HG03108 (cell line): ENCODE measurements around the gene SH2D4B.
A peak's percentile ranks its signal among the peaks of the same experiment; 100 is the strongest.

Experiments used
- ATAC-seq: cut with Tn5 transposase; IDR thresholded peaks from one replicate; pipeline ENCODE4 v1.9.1; 2021; ENCODE audit warnings: moderate library complexity; ENCODE audit not compliant: unreplicated experiment

The SH2D4B gene

DNA sequence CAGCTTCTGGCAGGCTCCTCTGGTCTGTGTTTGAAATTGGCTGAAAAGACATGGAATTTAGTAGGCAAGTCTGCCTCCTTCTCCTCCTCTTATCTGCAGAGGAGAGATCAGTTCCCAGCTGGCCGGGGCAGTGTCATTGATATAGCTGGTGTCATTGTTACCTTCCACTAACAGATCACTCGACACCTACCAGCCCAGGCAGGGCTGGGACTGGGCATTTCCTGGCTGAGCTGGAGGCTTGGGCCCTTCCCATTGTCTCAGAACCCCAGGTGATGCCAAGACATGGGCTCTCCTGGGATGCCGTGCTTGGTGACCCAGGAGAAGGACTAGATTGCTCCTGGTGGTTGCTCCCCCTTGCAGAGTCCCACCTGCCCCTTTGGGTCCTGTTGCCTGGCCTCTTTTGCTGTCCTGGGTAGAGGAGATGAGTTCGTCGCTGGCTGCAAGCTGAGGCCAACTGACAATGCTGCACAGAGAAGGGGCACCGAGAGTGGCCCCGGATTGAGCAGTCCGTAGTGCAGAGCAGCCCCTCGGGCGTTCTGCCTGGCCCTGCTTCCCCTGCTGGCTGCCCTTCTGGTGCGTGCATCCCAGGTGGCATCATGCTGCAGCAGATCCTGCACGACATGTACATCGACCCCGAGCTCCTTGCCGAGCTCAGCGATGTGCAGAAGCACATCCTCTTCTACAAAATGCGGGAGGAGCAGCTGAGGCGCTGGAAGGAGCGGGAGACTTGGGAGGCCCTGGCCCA, at the start of gene SH2D4B:
TSS of gene SH2D4B (plus strand) at position 167 of the 745 bp plus-strand sequence. CDS start at position 597, 430 bp downstream.
- no peak for ATAC-seq

DNA sequence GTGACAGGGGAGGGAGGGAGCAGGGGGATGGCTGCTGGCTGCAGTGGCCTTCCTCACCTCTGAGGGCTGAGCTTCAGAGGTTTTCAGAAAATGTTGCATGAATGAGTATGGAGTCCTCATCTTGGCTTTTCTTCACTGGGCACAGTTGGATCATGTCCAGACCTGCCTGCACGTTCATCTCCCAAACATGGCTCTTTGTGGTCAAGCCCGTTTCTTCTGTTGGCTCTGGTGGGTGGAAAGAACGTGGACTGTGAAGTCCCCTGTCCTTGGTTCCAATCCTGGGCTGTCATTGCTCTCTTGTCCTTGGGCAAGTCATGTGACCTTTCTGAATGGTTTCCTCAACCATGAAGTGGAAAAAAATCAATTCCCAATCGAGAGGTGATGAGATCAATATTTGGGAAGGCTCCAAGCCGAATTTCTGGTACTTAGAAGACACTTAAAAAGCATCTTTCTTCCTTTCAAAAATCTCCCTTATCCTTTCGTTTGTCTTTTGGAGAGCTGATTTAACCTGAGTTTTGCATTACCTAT, 49.1 kb upstream of the SH2D4B start:
- ATAC-seq = no peak

DNA sequence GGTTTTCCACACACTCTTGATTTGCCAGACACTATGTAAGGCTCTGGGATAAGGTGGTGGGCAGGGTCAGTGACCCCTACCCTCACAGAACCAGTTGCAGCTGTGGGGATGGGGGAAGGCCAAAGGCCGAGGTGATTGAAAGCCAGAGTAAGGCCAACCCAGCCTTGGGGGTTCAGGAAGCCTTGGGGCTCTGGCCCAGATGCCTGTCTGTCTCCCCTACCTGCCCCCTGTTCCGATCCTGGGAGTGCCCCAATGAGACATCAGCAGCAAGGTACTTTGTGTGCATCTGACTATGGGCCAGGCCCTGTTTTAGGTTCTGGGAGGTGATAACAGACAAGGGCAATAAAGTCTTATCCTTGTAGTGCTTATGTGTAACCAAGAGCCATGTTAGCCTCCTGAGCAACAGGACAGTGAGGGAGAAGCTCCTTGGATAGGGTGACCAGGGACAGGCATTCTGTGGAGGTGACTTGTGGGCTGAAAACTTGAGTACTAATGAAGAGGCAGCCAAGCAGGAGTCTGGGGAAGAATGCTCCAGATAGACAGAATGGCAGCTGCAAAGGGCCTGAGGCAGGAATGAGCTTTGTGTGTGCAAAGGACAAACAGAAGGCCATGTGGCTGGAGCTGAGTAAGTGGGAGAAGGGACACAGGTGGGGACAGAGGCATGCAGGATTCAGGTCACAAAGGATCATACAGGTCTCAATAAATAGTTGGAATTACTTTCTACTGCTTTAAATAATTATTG, 48.2 kb upstream of the SH2D4B start:
- ATAC-seq = no peak

DNA sequence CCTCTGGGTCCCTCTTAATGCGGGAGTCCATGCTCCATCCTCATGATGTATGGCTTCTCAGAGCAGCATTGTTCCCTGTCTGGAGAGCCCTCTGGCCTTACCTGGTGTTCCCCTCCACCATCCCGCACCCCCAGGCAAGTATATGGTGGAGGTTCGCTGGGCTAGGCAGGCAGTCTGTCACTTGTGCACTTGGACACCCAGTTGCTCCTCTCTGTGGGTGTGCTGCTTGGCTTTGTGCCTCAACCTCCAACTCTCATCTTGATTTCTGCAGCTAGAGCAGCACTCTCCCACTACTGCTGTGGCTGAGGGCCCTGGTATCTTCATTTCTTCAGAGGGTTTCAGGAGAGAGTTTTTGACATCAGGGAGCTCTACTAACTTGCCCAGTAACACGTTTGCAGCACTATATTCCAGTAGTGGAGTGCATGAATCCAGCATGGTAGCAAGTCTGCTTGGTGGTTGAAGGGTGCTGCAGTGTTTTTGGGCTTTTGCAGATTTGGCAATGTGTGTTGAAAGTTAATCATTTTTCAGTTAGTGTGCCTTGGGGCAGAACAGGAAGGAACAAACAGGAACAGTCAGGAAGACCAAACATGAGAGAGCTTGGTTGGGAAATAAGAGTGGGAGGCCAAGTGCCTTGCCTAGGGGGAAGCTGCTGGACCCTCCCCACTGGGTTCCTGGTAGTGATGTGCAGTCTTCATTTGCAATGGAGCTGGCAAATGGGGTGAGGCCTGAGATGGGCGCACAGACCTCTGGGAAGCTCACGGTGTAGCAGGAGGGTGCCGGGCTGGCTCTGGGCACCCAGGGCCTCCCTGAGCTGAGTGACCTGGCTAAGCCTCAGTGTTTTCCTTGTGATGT, 46.2 kb upstream of the SH2D4B start:
- ATAC-seq = no peak

DNA sequence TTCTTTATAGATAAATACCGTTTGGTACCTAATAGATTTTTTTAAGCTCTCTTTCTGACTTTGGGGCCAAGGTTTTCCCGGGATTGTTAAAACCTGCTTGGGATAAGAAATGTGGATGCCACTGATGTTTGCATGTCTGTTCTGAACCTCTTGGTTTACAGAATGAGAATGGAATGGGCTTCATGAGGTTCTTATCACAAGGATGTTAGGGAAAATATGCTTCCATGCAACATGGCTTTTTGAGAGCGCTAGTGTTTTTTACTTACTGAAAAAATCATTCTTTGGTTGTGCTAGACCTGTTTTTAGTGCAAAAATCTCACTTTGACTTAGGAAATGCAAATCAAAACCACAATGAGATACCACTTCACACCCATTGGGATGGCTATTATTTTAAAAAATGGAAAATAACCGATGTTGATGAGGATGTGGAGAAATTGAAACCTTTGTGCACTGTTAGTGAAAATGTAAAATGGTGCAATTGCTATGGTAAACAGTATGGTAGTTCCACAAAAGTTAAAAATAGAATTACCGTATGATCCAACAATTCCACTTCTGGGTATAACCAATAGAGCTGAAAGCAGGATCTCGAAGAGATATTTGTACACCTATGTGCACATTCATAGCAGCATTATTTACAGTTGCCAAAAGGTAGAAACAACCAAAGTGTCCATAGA, 44.7 kb upstream of the SH2D4B start:
- ATAC-seq = peak; percentile 26

DNA sequence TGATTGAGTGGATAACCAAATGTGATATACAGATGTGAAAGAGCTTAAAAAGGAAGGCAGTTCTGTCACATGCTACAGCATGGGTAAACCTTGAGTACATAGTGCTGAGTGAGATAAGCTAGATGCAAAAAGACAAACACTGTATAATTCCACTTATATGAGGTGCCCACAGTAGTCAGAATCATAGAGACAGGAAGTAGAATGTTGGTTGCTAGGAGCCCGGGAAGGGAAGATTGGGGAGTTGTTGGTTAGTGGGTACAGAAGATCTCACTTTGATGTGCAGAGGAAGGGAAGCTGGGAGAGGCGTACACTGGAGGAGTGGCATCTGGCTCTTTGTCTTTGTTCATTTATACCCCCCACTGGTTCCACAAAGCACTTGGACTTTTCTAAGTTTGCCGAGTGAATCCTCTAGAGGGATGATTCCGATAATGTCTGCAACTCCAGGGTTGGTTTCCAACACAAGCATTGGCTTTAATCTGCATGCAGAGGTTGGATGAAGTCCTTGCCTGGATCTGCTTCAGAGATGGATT, 44.1 kb upstream of the SH2D4B start:
- peak; percentile 32 for ATAC-seq

DNA sequence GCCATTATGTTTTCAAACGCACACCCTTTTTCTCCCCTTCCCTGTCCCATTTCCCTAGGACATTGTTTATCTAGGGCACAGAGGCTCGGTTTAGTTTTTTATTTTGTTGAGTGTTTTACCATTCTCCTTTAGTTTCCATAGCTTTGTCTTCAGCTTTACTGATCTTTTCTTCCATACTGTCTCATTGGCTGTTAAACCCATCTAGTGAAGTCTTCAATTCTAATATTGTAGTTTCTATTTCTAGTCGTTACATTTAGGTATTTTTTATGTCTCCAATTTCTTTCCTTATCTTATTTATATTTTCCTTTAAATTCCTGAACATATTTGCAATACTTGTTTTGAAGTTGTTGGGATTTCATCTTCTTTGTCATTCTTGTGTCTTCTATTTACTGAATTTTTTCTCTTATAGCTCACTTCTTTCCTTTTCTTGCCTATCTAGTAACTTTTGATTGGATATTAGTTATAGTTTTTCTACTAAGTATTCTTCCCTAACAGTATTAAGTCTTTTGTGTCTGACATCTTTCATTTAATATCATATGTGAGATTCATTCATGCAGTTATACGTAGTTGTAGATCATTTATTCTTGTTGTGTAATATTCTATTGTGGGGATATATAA, 41.0 kb upstream of the SH2D4B start:
- no peak for ATAC-seq

DNA sequence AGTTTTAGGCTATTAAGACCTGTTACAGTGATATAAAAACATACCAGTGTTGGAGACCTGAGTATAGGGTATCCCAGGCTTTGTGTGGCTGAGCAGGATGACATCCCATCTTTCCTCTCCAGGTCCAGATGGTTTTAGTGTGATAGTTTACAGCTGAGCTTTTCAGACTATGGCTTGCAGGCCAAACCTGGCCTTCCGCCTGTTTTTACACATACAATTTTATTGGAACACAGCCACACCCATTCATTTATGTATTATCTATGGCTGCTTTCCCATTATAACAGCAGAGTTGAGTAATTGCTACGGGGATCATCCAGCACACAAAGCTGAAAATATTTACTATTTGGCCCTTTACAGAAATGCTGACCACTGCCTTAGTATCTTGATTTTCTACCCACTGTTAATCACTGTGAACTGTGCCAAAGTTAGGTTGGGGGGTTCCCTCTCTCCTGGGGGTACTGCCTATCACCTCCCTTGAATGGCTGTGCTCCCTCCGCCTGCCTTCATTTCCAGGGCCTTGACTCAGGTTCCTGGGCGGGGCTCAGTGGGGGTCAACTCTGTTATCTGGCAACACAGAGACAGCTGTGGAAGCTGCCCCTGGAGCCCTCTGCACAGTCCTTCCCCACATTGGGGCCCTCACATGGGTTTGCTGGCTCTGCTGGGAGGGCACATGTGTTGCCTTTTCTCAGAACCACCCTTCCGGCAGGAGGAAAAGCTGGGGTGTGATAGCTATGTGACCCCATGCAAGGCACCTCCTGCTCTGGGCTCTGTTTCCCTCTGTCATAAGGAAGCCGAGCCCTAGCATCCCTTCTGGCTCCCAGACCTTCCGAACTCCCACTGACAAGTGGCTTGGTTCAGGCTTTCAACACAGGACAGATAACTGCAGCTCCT, 40.3 kb upstream of the SH2D4B start:
- no peak for ATAC-seq

DNA sequence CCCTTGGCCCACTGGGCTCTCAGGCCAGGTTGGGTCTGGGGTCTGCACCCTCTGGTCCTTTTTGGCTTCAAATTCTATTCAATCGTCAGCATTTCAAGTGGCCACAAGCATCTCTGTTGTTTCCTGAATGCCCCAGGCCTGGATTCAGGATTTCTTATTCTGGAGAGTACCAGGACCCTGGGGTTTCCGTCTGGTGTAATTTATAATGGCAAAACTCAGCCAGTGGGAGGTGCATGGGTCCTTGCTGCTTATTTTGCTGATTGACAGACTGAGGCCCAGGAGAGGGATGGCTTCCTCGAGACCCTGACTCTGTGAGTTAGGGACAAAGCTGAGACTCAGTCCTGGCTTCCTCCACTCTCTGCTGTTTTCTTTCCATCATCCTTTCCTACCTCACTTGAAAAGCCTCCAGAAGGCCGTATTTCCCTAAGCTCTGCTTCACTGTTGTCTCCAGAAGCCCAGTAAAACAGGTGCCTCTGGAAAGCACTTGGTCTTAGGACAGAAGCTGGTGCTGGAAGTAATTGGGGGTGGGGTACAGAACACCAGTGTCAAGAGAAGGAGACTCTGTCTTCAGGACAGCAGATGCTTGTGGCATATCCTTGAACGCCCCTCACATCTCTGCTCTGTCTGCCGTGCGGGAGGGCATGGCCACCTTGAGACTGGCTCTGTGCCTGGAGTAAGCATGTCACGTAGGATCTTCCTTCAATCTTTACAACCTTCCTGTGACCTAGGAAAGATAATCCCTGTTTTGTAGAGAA, 39.4 kb upstream of the SH2D4B start:
- ATAC-seq = no peak

DNA sequence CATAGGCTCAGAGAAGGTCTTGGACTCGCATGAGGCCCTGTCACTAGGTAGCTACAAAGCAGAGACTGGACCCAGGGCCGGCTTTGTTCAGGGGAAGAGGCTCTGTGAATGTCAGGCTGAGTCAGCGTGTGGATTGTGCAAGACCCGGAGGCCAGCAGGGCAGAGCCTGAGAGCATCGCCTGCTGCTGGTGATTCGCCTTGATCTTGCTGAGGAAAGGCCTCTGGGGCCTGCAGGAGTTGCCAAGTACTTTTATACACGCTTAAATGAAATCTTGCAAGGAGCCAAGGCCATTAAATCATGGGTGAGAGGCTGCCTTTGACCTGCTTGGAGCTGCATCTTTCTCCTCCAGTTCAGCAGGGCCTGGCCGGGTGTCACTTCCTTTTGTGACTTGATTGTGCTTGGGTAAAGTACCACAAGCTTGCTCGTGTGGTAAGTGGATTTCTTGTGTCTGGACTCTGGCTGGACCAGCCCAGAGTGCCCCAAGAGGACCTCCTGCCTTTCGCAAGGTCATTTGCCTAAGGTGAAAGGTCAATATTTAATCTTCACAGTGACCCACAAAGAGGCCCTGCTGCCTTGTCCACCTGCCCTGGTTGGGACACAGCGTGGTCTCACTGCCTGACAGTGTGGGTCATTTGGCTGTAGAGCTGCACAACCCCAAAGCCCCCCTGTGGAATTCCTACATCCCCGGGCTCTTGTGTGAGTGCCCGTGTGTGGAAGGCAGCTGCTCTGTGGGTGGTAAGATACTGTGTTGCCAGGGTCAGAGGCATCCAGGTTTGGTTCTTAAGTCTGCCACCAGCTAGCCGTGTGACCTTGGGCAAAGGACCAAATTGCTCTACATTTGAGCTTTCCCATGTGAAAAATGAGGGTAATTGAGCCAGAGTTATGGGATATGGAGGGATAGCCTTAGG, 38.6 kb upstream of the SH2D4B start:
- ATAC-seq = no peak

DNA sequence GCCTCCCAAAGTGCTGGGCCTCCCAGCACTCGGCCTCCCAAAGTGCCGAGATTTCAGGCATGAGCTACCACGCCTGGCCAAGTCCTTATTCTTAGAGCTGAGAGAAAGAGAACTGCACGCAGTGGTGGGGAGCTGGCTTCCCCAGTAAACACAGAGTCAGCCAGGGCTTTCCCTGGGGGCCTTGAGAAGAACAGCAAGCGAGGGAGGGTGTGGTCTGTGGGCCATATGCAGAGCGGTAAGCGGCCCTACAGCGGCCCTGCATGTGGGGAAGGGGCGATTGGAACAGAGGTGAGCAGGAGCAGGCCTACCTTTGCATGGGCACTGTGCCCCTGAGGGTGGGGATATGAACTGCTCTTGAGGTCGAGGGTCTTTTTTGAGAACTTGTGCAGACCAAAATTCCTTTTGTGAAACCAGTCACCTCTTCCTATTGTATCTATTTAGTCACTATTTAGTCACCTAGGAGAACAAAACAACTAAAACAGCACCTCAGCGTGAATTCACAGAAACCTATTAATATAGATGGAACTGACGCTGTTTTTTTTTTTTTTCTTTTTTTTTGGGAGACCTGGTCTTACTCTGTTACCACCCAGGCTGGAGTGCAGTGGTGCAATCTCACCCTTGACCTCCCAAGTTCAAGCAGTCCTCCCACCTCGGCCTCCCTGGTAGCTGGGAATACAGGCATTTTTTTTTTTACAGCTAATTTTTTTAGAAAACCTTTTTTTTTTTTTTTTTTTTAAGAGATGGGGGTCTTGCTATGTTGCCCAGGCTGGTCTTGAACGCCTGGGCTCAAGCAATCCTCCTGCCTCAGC, 36.9 kb upstream of the SH2D4B start:
- ATAC-seq = peak; percentile 65

DNA sequence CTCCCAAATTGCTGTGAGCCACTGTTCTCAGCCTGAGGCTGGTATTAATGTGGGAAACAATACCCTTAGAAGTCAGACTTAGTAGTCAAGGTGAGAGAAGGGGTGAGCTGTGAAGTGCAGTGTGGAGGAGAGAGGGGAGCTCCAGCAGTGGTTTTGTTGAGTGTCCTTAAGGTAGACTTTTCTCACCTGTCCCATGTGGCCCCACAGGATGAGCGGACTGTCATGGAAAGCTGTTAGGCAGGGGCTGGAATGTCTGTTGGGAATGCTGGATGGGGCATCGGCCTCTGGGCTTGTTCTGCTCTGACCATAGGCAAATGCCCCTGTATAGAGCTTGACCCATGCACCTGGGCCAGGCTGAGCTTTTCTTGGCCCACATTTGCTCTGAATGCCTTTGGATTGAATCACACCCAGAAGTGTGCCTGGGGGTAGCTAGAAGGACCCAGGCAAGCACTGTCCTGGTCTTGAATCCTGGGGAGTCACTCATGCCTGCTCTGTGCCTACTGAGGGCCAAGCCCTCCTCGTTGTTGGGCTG, 36.3 kb upstream of the SH2D4B start:
- ATAC-seq = no peak

DNA sequence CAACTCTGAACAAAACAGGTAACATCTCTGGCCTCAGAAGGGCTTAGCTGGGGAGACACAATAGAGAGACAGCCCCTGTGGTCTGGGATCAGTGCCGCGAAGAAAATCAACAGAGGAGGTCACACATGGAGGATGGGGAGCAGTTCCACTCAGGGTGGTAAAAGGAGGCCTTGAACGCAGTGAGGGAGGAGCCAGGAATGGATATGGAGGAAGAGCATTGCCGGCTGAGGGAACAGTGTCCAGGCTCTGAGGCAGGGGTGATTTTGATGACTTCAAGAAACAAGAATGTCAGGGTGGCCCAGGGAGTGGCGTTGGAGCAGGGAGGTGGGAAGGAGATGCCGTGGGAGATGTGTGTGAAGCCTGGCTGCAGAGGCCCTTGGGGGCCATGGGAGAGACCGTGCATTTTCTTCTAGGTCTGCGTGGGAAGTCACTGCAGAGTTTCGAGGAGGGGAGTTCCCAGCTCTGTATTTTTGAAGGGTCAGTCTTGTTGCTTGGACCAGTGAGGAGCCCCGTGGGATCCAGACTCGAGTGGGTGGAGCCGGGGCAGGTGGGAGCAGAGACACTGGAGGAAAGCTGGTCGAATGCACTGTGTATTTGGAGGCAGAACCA, 35.7 kb upstream of the SH2D4B start:
- ATAC-seq = no peak

DNA sequence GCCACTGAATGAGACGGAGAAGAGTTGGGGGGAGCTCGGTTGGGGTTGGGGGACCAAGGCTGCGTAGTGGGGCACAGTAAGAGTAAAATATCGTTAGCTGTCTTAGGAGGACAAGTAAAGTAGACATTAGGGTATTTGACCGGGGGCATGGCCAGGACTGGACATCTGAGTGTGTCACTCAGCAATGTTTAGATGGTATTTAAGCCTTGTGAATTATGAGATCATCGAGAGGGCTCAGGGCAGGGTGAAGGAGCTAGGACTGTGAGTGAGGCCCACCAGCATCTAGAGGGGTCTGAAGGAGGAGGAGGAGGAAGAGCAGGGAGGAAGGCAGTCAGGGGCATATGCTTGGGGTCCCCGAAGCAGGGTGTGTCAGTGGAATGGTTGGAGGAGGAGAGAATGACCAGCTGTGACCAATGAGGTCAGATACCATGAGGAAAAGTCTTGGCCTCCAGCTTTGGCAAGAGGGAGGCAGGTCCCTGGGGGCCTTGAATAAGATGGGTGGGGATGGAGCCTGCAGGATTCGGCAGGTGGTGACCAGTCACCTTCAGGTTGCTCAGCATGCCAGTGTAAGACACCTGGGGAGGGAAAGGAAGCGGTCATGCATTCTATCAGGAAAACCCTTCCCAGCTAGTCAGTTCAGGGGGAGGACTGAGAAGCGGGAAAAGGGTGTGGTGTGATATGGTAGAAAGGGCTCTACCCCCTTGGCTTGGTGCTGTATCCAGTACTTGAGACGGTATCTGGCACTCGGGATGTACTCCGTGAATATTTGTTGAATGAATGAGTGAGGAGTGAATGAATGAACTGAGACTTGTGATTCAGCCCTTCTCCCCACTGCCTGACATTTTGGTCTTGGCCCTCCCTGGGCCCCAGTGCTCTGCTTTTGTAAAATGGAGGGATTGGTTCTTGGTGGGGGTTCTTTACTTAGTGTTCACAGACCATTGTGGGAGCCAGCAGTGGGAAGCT, 34.8 kb upstream of the SH2D4B start:
- no peak for ATAC-seq
